SK-N-SH treated with all-trans-retinoic acid at 6 μM for 48 hours (cell line): Measurements from ENCODE around the gene BEST1.

Experiments
- ATAC-seq: fragments of 200-7000 bp; cut with Tn5 transposase; 3 replicates; pipeline ENCODE4 v1.9.1; 2020; ENCODE audit warnings: mild to moderate bottlenecking, moderate library complexity
- BACH2 ChIP-seq: fragments of 250-450 bp; sonication (Bioruptor Pico); IDR thresholded peaks from 2 replicates; pipeline ENCODE4 v1.9.0; 2021; ENCODE audit warnings: mild to moderate bottlenecking, borderline replicate concordance
- CREB5 ChIP-seq: fragments of 250-450 bp; sonication (Bioruptor Pico); IDR thresholded peaks from 2 replicates; pipeline ENCODE4 v1.5.1; 2020; ENCODE audit warnings: low read depth, mild to moderate bottlenecking, moderate library complexity
- CSDC2 ChIP-seq: fragments of 250-450 bp; sonication (Bioruptor Pico); IDR thresholded peaks from 2 replicates; pipeline ENCODE4 v1.5.0; 2020; ENCODE audit warnings: mild to moderate bottlenecking, moderate library complexity
- ESRRG ChIP-seq: fragments of 250-450 bp; sonication (Bioruptor Pico); IDR thresholded peaks from 2 replicates; pipeline ENCODE4 v1.6.1; 2021; ENCODE audit warnings: mild to moderate bottlenecking
- GLIS3 ChIP-seq: fragments of 250-450 bp; sonication (Bioruptor Pico); IDR thresholded peaks from 2 replicates; pipeline ENCODE4 v1.5.0; 2020; ENCODE audit warnings: mild to moderate bottlenecking, moderate library complexity
- ISL1 ChIP-seq: fragments of 250-450 bp; sonication (Bioruptor Pico); IDR thresholded peaks from 2 replicates; pipeline ENCODE4 v2.1.2; 2022; ENCODE audit warnings: mild to moderate bottlenecking, moderate library complexity
- OSR1 ChIP-seq: fragments of 250-450 bp; sonication (Bioruptor Pico); IDR thresholded peaks from 2 replicates; pipeline ENCODE4 v1.8.0; 2022; ENCODE audit warnings: moderate library complexity, mild to moderate bottlenecking, inconsistent platforms
- PATZ1 ChIP-seq: fragments of 250-450 bp; sonication (Bioruptor Pico); IDR thresholded peaks from 2 replicates; pipeline ENCODE4 v1.8.0; 2020; ENCODE audit warnings: mild to moderate bottlenecking, moderate library complexity, borderline replicate concordance
- PPARA ChIP-seq: fragments of 250-450 bp; sonication (Bioruptor Pico); IDR thresholded peaks from 2 replicates; pipeline ENCODE4 v1.5.0; 2020; ENCODE audit warnings: mild to moderate bottlenecking, borderline replicate concordance
- RARB ChIP-seq: fragments of 250-450 bp; sonication (Bioruptor Pico); IDR thresholded peaks from 2 replicates; pipeline ENCODE4 v1.8.0; 2021; ENCODE audit warnings: mild to moderate bottlenecking, moderate library complexity
- SNAI2 ChIP-seq: fragments of 250-450 bp; sonication (Bioruptor Pico); IDR thresholded peaks from 2 replicates; pipeline ENCODE4 v1.5.0; 2020; ENCODE audit warnings: mild to moderate bottlenecking, moderate library complexity
- TCF4 ChIP-seq: fragments of 250-450 bp; sonication (Bioruptor Pico); IDR thresholded peaks from 2 replicates; pipeline ENCODE4 v1.8.0; 2021; ENCODE audit warnings: mild to moderate bottlenecking, moderate library complexity, borderline replicate concordance
- TOX ChIP-seq: fragments of 250-450 bp; sonication (Bioruptor Pico); IDR thresholded peaks from 2 replicates; pipeline ENCODE4 v1.8.0; 2021; ENCODE audit warnings: mild to moderate bottlenecking, moderate library complexity, borderline replicate concordance
- TSHZ2 ChIP-seq: fragments of 250-450 bp; sonication (Bioruptor Pico); IDR thresholded peaks from 2 replicates; pipeline ENCODE4 v1.5.0; 2020; ENCODE audit warnings: mild to moderate bottlenecking, moderate library complexity
- ZC3H10 ChIP-seq: fragments of 250-450 bp; sonication (Bioruptor Pico); IDR thresholded peaks from 2 replicates; pipeline ENCODE4 v1.5.1; 2021; ENCODE audit warnings: mild to moderate bottlenecking, moderate library complexity
- ZFP3 ChIP-seq: fragments of 250-450 bp; sonication (Bioruptor Pico); IDR thresholded peaks from 2 replicates; pipeline ENCODE4 v1.5.0; 2020; ENCODE audit warnings: mild to moderate bottlenecking, moderate library complexity
- ZNF70 ChIP-seq: fragments of 450-650 bp; formaldehyde crosslinking; IDR thresholded peaks from 2 replicates; pipeline ENCODE4 v1.5.0; 2020; ENCODE audit warnings: mild to moderate bottlenecking, moderate library complexity
- ZNF8 ChIP-seq: fragments of 450-650 bp; formaldehyde crosslinking; IDR thresholded peaks from 2 replicates; pipeline ENCODE4 v1.5.0; 2020; ENCODE audit warnings: mild to moderate bottlenecking, moderate library complexity

The BEST1 gene

GRCh38 chr11:61911128-61911700, 38.9 kb upstream of the BEST1 start:
- TF ChIP-seq TOX (CRISPR knock-in tag) (no peak), RARB (CRISPR knock-in tag) (no peak), TSHZ2 (CRISPR knock-in tag) (no peak), CSDC2 (CRISPR knock-in tag) (no peak)
- ATAC-seq, result no peak

- ATAC-seq, result no peak
- TF ChIP-seq CSDC2 (CRISPR knock-in tag) (no peak), PPARA (CRISPR knock-in tag) (no peak), ESRRG (no peak), ZNF70 (CRISPR knock-in tag) (no peak), TCF4 (CRISPR knock-in tag) (no peak), ISL1 (CRISPR knock-in tag) (no peak), PATZ1 (CRISPR knock-in tag) (no peak), BACH2 (no peak), TOX (CRISPR knock-in tag) (no peak), TSHZ2 (CRISPR knock-in tag) (no peak), OSR1 (CRISPR knock-in tag) (no peak), ZNF8 (CRISPR knock-in tag) (no peak), GLIS3 (CRISPR knock-in tag) (no peak), RARB (CRISPR knock-in tag) (no peak), SNAI2 (CRISPR knock-in tag) (no peak)
- TF ChIP-seq, all 23 proteins: peak for 0
Observed at GRCh38 chr11:61911701-61912529, 38.2 kb upstream of the BEST1 start.

GRCh38 chr11:61912530-61912898, 37.6 kb upstream of the BEST1 start:
- no peak for ATAC-seq
- TF ChIP-seq ZNF8 (CRISPR knock-in tag) (no peak), GLIS3 (CRISPR knock-in tag) (no peak), BACH2 (no peak), CREB5 (CRISPR knock-in tag) (no peak), PATZ1 (CRISPR knock-in tag) (no peak), ZC3H10 (CRISPR knock-in tag) (no peak), TSHZ2 (CRISPR knock-in tag) (no peak), ESRRG (no peak), ZFP3 (CRISPR knock-in tag) (no peak)
- TF ChIP-seq, all 23 proteins: peak for 0
